HG03103 (cell line): ENCODE measurements around the gene VPS52.

ENCODE experiments used
- ATAC-seq: cut with Tn5 transposase; IDR thresholded peaks from one replicate; pipeline ENCODE4 v1.9.1; 2021; ENCODE audit warnings: low read depth; ENCODE audit not compliant: unreplicated experiment

Gene VPS52

GRCh38 chr6:33201935-33202334, 69.7 kb downstream of the VPS52 start:
- no peak for ATAC-seq

GRCh38 chr6:33201147-33201545, 70.5 kb downstream of the VPS52 start:
- ATAC-seq, result no peak
